Esophagus muscularis mucosa (tissue), 3 donors: ENCODE data around the gene MDGA2.

Source experiments
- POLR2AphosphoS5 ChIP-seq, 2 donors: sonication (generic); formaldehyde crosslinking; IDR thresholded peaks; one replicate each; pipeline ENCODE4 v1.6.1; 2017; ENCODE audit warnings: antibody characterized with exemption in 2 of 2
- TF ChIP-seq, protein P1 (sequence below), 3 experiments: fragments of 200-600 bp in 2 of 3; fragments of 450-650 bp in 1 of 3; sonication (generic) in 2 of 3; IDR thresholded peaks; one replicate each; pipeline ENCODE4 v1.5.1; 2017 to 2019; ENCODE audit warnings: antibody characterized with exemption in 3 of 3, mild to moderate bottlenecking in 2 of 3, moderate library complexity in 1 of 3

DNA sequence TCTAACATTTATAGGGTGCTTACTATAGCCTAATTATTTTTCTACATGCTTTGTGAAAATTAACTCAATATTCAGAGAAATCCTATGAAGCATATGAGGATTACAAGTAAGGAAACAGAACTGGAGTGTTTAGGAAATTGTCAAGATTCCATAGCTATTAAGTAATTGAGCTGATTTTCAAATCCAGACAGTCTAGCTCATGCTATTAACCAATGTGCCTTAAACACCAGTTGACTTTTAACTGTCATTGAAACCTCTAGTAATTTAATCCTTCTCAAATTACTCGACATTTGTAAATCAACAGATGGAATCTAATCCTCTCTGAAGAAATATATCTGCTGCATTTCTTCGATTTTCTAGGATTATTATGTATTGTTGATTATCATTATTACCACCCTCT is 488.9 kb downstream of the MDGA2 start:
- TF ChIP-seq, protein P1, sequence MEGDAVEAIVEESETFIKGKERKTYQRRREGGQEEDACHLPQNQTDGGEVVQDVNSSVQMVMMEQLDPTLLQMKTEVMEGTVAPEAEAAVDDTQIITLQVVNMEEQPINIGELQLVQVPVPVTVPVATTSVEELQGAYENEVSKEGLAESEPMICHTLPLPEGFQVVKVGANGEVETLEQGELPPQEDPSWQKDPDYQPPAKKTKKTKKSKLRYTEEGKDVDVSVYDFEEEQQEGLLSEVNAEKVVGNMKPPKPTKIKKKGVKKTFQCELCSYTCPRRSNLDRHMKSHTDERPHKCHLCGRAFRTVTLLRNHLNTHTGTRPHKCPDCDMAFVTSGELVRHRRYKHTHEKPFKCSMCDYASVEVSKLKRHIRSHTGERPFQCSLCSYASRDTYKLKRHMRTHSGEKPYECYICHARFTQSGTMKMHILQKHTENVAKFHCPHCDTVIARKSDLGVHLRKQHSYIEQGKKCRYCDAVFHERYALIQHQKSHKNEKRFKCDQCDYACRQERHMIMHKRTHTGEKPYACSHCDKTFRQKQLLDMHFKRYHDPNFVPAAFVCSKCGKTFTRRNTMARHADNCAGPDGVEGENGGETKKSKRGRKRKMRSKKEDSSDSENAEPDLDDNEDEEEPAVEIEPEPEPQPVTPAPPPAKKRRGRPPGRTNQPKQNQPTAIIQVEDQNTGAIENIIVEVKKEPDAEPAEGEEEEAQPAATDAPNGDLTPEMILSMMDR (IDR thresholded peaks at IDR 0.05) = no peak
- no peak for TF ChIP-seq POLR2AphosphoS5 (IDR thresholded peaks at IDR 0.05)
